ENCODE data around the gene FOXP3. TPM values are rescaled to one million over a fixed set of nuclear protein-coding genes. Genes with fewer than 3 reads are reported as not detected.

The FOXP3 gene
- not detected in 2 replicates for total RNA-seq

GRCh38 chrX:49264460-49264859 is at the start of gene FOXP3:
TSS of gene FOXP3 (minus strand) at chrX:49264710. CDS start at chrX:49258505, 6,205 bp downstream.

GRCh38 chrX:49303346-49303745 is 38.8 kb upstream of the FOXP3 start, which contains the start of gene GAGE10:
TSS of gene GAGE10 (plus strand) at chrX:49303646. CDS start at chrX:49304860, 1,214 bp downstream.

GRCh38 chrX:49269767-49270248 is 5.3 kb upstream of the FOXP3 start, which contains the start of gene PPP1R3F:
TSS of gene PPP1R3F (plus strand) at chrX:49269793. CDS start at chrX:49269870, 77 bp downstream.

GRCh38 chrX:49233176-49233575 is 31.3 kb downstream of the FOXP3 start, which contains the start of gene CACNA1F:
TSS of gene CACNA1F (minus strand) at chrX:49233340. CDS start at chrX:49233309, 31 bp downstream.

Other genes with a start within 250 kb of the FOXP3 start
- 16.4 and 22.4 TPM in 2 replicates for gene TFE3, start 221.4 kb downstream of the FOXP3 start, total RNA-seq
- gene CCDC120, start 205.7 kb downstream of the FOXP3 start, total RNA-seq = 0.45 and 1.1 TPM in 2 replicates
- 3.2 and 4.8 TPM in 2 replicates for gene PRAF2, start 190.7 kb downstream of the FOXP3 start, total RNA-seq
- gene WDR45, start 184.8 kb downstream of the FOXP3 start, total RNA-seq = 15.9 and 26.7 TPM in 2 replicates
- 22.9 and 25.8 TPM in 2 replicates for gene GPKOW, start 141.0 kb downstream of the FOXP3 start, total RNA-seq
- gene MAGIX, start 102.0 kb downstream of the FOXP3 start, total RNA-seq = 0.27 and 1.0 TPM in 2 replicates
- 19.7 and 22.5 TPM in 2 replicates for gene PLP2, start 92.8 kb downstream of the FOXP3 start, total RNA-seq
- 3.4 and 6.5 TPM in 2 replicates for gene PRICKLE3, start 78.3 kb downstream of the FOXP3 start, total RNA-seq
- gene SYP, start 64.5 kb downstream of the FOXP3 start, total RNA-seq = 0.09 and 0.28 TPM in 2 replicates
- gene CACNA1F, start 31.4 kb downstream of the FOXP3 start, total RNA-seq = under 0.01 TPM in 1 of 2 replicates, not detected in the other
- 8.9 and 9.6 TPM in 2 replicates for gene CCDC22, start 29.2 kb downstream of the FOXP3 start, total RNA-seq
- gene PPP1R3F, start 5.1 kb upstream of the FOXP3 start, total RNA-seq = 1.5 and 8.1 TPM in 2 replicates
- not detected in 2 replicates for gene GAGE10, start 38.9 kb upstream of the FOXP3 start, total RNA-seq
- gene GAGE12J, start 57.3 kb upstream of the FOXP3 start, total RNA-seq = not detected in 2 replicates
- gene GAGE13, start 66.9 kb upstream of the FOXP3 start, total RNA-seq = not detected in 2 replicates